ENCODE measurements around the gene CEP95.

Gene CEP95

DNA sequence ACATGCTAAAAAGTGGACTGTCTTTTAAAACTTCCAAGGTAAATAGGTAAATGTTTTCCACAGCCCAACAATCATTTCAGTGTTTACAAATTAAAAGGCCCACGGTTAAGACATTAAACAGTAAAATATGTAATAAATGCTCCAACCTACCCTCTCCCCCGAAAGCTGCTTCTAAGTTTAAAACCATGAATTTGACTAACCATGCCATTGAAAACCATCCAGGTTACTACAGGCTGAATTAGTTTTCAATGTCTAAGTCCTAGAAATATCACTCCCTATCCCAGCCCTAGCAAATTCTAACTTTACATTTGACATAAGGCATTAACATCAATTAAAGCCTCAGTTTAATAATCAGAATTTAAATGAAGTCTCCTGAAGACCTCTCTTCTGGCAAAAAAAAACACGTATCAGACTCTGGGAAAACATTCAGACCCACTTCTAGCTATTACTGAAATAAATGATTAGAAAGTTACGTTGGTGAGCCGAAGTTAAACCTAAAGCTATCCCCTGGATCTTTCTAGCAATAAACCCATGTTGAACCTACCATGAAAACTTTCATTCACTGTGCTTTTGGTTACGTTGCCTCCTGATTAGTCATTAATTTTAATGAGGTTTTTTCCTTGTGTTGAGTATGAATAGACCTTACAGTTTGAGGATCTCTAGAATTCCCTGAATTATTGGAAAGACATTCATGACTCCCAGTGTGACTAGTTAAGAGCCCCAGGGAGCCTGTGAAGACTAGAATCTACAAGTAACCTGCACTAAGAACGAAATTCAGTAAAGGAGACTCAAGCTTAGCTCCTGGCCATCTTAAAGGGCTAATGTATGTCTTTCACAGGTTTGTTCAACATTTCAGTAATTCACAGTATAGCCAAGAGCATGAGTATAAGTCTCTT lies 8.2 kb upstream of the CEP95 start:
- Histone ChIP-seq H3K36me3 (ENCODE audit: insufficient read depth, low read length) (peaks cover 60% of the 10 kb centered on the region), H3K4me3 (no peak overlapping the region), H3K9ac (ENCODE audit: insufficient read length) (no peak overlapping the region), H3K27ac (peak overlapping the region; percentile 92), H3K9me3 (ENCODE audit: low read depth, low read length) (no peaks in the 10 kb centered on the region)
- no peak for DNase-seq (ENCODE audit: low read depth, low spot score)
- TF ChIP-seq FOXP2 (optimal IDR thresholded peaks at IDR 0.05; ENCODE audit: control extremely low read depth, extremely low read length, insufficient read depth) (no peak), EZH2 (IDR thresholded peaks at IDR 0.05) (no peak), POLR2AphosphoS5 (IDR thresholded peaks at IDR 0.05; ENCODE audit: borderline replicate concordance, low read depth, low read length) (no peak; the same call in 1 of the 2 replicates)

GRCh38 chr17:64499805-64500486 lies 6.8 kb upstream of the CEP95 start:
- H3K27ac ChIP-seq, result peak overlapping the region; percentile 37
- no peak for TF ChIP-seq FOXP2 (optimal IDR thresholded peaks at IDR 0.05; ENCODE audit: control extremely low read depth, extremely low read length, insufficient read depth)
- TF ChIP-seq POLR2AphosphoS5 (IDR thresholded peaks at IDR 0.05; ENCODE audit: borderline replicate concordance, low read depth, low read length), result no peak
- no peak for TF ChIP-seq EZH2 (IDR thresholded peaks at IDR 0.05)

DNA sequence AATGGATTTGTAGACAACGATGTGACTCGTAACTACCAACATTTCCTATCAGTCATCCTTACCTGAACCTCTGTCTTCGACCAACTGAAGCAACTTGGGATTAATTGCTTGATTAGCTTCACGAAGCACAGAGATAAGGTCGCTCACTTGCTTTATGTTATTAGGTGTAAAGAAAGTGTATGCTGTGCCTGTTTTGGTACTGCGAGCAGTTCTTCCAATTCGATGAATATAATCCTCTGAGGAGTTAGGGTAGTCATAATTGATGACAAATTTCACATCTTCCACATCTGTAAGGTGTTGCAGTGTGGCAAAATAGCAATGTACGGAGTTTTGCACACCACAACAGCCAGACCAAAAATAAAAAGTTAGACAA lies 6.3 kb upstream of the CEP95 start:
- no peak for DNase-seq (ENCODE audit: low read depth, low spot score)
- no peak overlapping the region for H3K9ac ChIP-seq (ENCODE audit: insufficient read length)
- peaks cover 79% of the 10 kb centered on the region for H3K36me3 ChIP-seq (ENCODE audit: insufficient read depth, low read length)
- H3K4me3 ChIP-seq, result no peak overlapping the region
- no peak overlapping the region; the same call in 1 of the 2 replicates for H3K27ac ChIP-seq
- TF ChIP-seq POLR2AphosphoS5 (IDR thresholded peaks at IDR 0.05; ENCODE audit: borderline replicate concordance, low read depth, low read length), result no peak
- no peak for TF ChIP-seq FOXP2 (optimal IDR thresholded peaks at IDR 0.05; ENCODE audit: control extremely low read depth, extremely low read length, insufficient read depth)
- TF ChIP-seq EZH2 (IDR thresholded peaks at IDR 0.05), result no peak
- H3K9me3 ChIP-seq (ENCODE audit: low read depth, low read length), result no peaks in the 10 kb centered on the region

More at GRCh38 chr17:64499805-64500486, 6.8 kb upstream of the CEP95 start:
- Histone ChIP-seq H3K4me3 (no peak overlapping the region), H3K36me3 (ENCODE audit: insufficient read depth, low read length) (peaks cover 74% of the 10 kb centered on the region), H3K9ac (ENCODE audit: insufficient read length) (no peak overlapping the region), H3K9me3 (ENCODE audit: low read depth, low read length) (no peaks in the 10 kb centered on the region)
- no peak for DNase-seq (ENCODE audit: low read depth, low spot score)

- H3K9me3 ChIP-seq (ENCODE audit: low read depth, low read length), result no peaks in the 10 kb centered on the region
- no peak for TF ChIP-seq FOXP2 (optimal IDR thresholded peaks at IDR 0.05; ENCODE audit: control extremely low read depth, extremely low read length, insufficient read depth)
- no peak for TF ChIP-seq POLR2AphosphoS5 (IDR thresholded peaks at IDR 0.05; ENCODE audit: borderline replicate concordance, low read depth, low read length)
- TF ChIP-seq EZH2 (IDR thresholded peaks at IDR 0.05), result no peak
- H3K27ac ChIP-seq, result peak overlapping the region; percentile 56
- peaks cover 81% of the 10 kb centered on the region for H3K36me3 ChIP-seq (ENCODE audit: insufficient read depth, low read length)
- DNase-seq (ENCODE audit: low read depth, low spot score), result no peak
- no peak overlapping the region for H3K9ac ChIP-seq (ENCODE audit: insufficient read length)
- H3K4me3 ChIP-seq, result no peak overlapping the region
Observed at GRCh38 chr17:64500862-64501765, 5.7 kb upstream of the CEP95 start.

- Histone ChIP-seq H3K9ac (ENCODE audit: insufficient read length) (no peak overlapping the region), H3K27ac (peak overlapping the region; percentile 56; the same call in 1 of the 2 replicates)
Observed at GRCh38 chr17:64502021-64502420, 4.8 kb upstream of the CEP95 start.

GRCh38 chr17:64502809-64503208 lies 4.0 kb upstream of the CEP95 start:
- H3K9me3 ChIP-seq (ENCODE audit: low read depth, low read length), result no peaks in the 10 kb centered on the region
- DNase-seq (ENCODE audit: low read depth, low spot score), result no peak
- H3K27ac ChIP-seq, result peak overlapping the region; percentile 56
- TF ChIP-seq POLR2AphosphoS5 (IDR thresholded peaks at IDR 0.05; ENCODE audit: borderline replicate concordance, low read depth, low read length) (no peak), FOXP2 (optimal IDR thresholded peaks at IDR 0.05; ENCODE audit: control extremely low read depth, extremely low read length, insufficient read depth) (no peak), EZH2 (IDR thresholded peaks at IDR 0.05) (no peak)
- H3K9ac ChIP-seq (ENCODE audit: insufficient read length), result peak overlapping the region; percentile 100
- H3K36me3 ChIP-seq (ENCODE audit: insufficient read depth, low read length), result peaks cover 78% of the 10 kb centered on the region
- no peak overlapping the region for H3K4me3 ChIP-seq

More at GRCh38 chr17:64502021-64502420, 4.8 kb upstream of the CEP95 start:
- DNase-seq (ENCODE audit: low read depth, low spot score), result no peak
- H3K4me3 ChIP-seq, result no peak overlapping the region
- no peaks in the 10 kb centered on the region for H3K9me3 ChIP-seq (ENCODE audit: low read depth, low read length)
- peaks cover 81% of the 10 kb centered on the region for H3K36me3 ChIP-seq (ENCODE audit: insufficient read depth, low read length)
- no peak for TF ChIP-seq POLR2AphosphoS5 (IDR thresholded peaks at IDR 0.05; ENCODE audit: borderline replicate concordance, low read depth, low read length)
- TF ChIP-seq FOXP2 (optimal IDR thresholded peaks at IDR 0.05; ENCODE audit: control extremely low read depth, extremely low read length, insufficient read depth), result no peak
- no peak for TF ChIP-seq EZH2 (IDR thresholded peaks at IDR 0.05)

GRCh38 chr17:64503341-64503740 lies 3.4 kb upstream of the CEP95 start:
- peak overlapping the region; percentile 56 for H3K27ac ChIP-seq
- TF ChIP-seq POLR2AphosphoS5 (IDR thresholded peaks at IDR 0.05; ENCODE audit: borderline replicate concordance, low read depth, low read length), result no peak
- H3K36me3 ChIP-seq (ENCODE audit: insufficient read depth, low read length), result peaks cover 77% of the 10 kb centered on the region
- no peak overlapping the region; the same call in 1 of the 2 replicates for H3K4me3 ChIP-seq
- no peaks in the 10 kb centered on the region for H3K9me3 ChIP-seq (ENCODE audit: low read depth, low read length)
- DNase-seq (ENCODE audit: low read depth, low spot score), result no peak
- peak overlapping the region; percentile 100 for H3K9ac ChIP-seq (ENCODE audit: insufficient read length)

Measured in SK-N-MC (cell line).